DOHH2 (cell line): ENCODE results near the gene ZBTB16.

ENCODE experiments used
- H3F3A ChIP-seq: fragments of 200-600 bp; sonication (generic), shearing (Covaris generic); 2 replicates; pipeline ENCODE4 v1.6.0; 2016; ENCODE audit warnings: antibody characterized with exemption, mild to moderate bottlenecking; ENCODE audit not compliant: control insufficient read depth, insufficient read depth
- H3K27ac ChIP-seq: fragments of 200-600 bp; sonication (generic); 2 replicates; pipeline ENCODE4 v1.5.1; 2014; ENCODE audit warnings: low read depth, mild to moderate bottlenecking, low read length, moderate library complexity
- H3K27me3 ChIP-seq: fragments of 200-600 bp; sonication (generic); 2 replicates; pipeline ENCODE4 v1.6.1; 2014; ENCODE audit warnings: mild to moderate bottlenecking, low read length, mixed read lengths; ENCODE audit not compliant: control insufficient read depth
- H3K36me3 ChIP-seq: fragments of 200-600 bp; sonication (generic); 2 replicates; pipeline ENCODE4 v1.6.1; 2014; ENCODE audit warnings: mild to moderate bottlenecking, low read length, moderate library complexity, mixed read lengths; ENCODE audit not compliant: control insufficient read depth
- H3K4me1 ChIP-seq: fragments of 200-600 bp; sonication (generic); 2 replicates; pipeline ENCODE4 v1.6.1; 2014; ENCODE audit warnings: mild to moderate bottlenecking, low read length, mixed read lengths; ENCODE audit not compliant: control insufficient read depth
- H3K4me2 ChIP-seq: fragments of 200-600 bp; sonication (generic); 2 replicates; pipeline ENCODE4 v1.6.0; 2014; ENCODE audit warnings: mild to moderate bottlenecking, low read length, moderate library complexity
- H3K4me3 ChIP-seq: fragments of 200-600 bp; sonication (generic); 2 replicates; pipeline ENCODE4 v1.5.1; 2014; ENCODE audit warnings: mild to moderate bottlenecking, low read length, mixed read lengths
- H3K79me2 ChIP-seq: fragments of 200-600 bp; sonication (generic); 2 replicates; pipeline ENCODE4 v1.6.1; 2014; ENCODE audit warnings: mild to moderate bottlenecking, low read length, mixed read lengths; ENCODE audit not compliant: control insufficient read depth
- H3K9me2 ChIP-seq: fragments of 200-600 bp; sonication (generic); replicated peaks from 2 replicates; pipeline ENCODE4 v1.6.1; 2014; ENCODE audit warnings: mild to moderate bottlenecking, low read length, mixed read lengths; ENCODE audit not compliant: control insufficient read depth
- H3K9me3 ChIP-seq: fragments of 200-600 bp; sonication (generic); 2 replicates; pipeline ENCODE4 v1.6.1; 2014; ENCODE audit warnings: antibody characterized with exemption, low read length, mixed read lengths; ENCODE audit not compliant: control insufficient read depth, insufficient read depth
- H4K20me1 ChIP-seq: fragments of 200-600 bp; sonication (generic); 2 replicates; pipeline ENCODE4 v1.6.0; 2014; ENCODE audit warnings: low read depth, mild to moderate bottlenecking, antibody characterized with exemption, low read length, moderate library complexity; ENCODE audit not compliant: control insufficient read depth, insufficient read depth
- CTCF ChIP-seq: fragments of 200-600 bp; sonication (generic); IDR thresholded peaks from one replicate; pipeline ENCODE4 v1.5.1; 2014; ENCODE audit warnings: antibody characterized with exemption, mild to moderate bottlenecking, low read depth, low read length; ENCODE audit not compliant: poor library complexity, severe bottlenecking
- EZH2phosphoT487 ChIP-seq: fragments of 200-600 bp; sonication (generic); IDR thresholded peaks from 2 replicates; pipeline ENCODE4 v1.6.1; 2017; ENCODE audit warnings: borderline replicate concordance, mild to moderate bottlenecking, antibody characterized with exemption, low read length, moderate library complexity, mixed read lengths

ZBTB16 gene

GRCh38 chr11:114121804-114122504 is 62.4 kb downstream of the ZBTB16 start:
- Histone ChIP-seq H3K4me1 (no peaks in the 10 kb centered on the region), H3F3A (no peaks in the 10 kb centered on the region), H3K9me3 (no peaks in the 10 kb centered on the region), H3K27ac (no peak overlapping the region), H3K4me2 (no peak overlapping the region), H4K20me1 (no peaks in the 10 kb centered on the region), H3K79me2 (no peaks in the 10 kb centered on the region), H3K9me2 (no peaks in the 10 kb centered on the region), H3K36me3 (no peaks in the 10 kb centered on the region), H3K27me3 (peaks cover 35% of the 10 kb centered on the region), H3K4me3 (no peak overlapping the region)
- TF ChIP-seq EZH2phosphoT487, result no peak
- no peak for TF ChIP-seq CTCF

- H3K27me3 ChIP-seq, result peaks cover 33% of the 10 kb centered on the region
- H3K9me3 ChIP-seq, result no peaks in the 10 kb centered on the region
- H3K36me3 ChIP-seq, result no peaks in the 10 kb centered on the region
- H3K4me3 ChIP-seq, result no peak overlapping the region
- no peak overlapping the region for H3K27ac ChIP-seq
- no peaks in the 10 kb centered on the region for H4K20me1 ChIP-seq
- no peaks in the 10 kb centered on the region for H3K9me2 ChIP-seq
- no peak overlapping the region for H3K4me2 ChIP-seq
- TF ChIP-seq EZH2phosphoT487, result no peak
- TF ChIP-seq CTCF, result no peak
- no peaks in the 10 kb centered on the region for H3K4me1 ChIP-seq
- H3F3A ChIP-seq, result no peaks in the 10 kb centered on the region
- no peaks in the 10 kb centered on the region for H3K79me2 ChIP-seq
Measured at GRCh38 chr11:114122686-114123085, 63.2 kb downstream of the ZBTB16 start.

DNA sequence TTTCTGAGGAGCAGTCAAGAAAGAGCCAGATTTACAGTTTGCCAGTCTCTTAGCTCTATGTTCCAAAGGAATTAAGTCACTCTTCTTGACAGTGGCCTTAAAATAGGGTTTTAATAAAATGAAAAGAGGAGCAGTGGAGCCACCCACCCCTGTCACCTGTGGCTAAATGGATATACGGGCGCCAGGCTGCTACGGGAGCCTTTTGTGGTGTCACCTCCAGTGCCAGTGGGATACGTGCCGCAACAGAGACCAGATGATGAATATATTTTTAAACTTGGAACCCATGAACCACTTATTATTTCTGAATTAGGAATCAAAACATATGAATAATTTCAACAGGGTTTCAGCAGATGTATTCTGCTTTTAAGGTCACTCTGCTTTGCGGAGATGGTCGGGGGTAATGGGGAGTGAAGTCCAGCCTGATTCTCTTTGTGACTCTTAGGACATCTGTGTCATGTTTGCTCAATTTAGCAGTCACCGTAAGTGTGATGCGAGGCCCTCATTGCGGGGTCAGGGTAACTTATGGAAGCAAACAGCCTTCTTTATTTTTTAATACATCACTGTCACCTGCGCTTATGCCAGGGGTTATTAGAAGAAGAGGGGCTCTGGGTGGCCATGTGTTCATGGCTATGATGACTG is 64.3 kb downstream of the ZBTB16 start:
- Histone ChIP-seq H3K9me2 (no peaks in the 10 kb centered on the region), H3K36me3 (no peaks in the 10 kb centered on the region), H3K4me2 (no peak overlapping the region), H3K9me3 (no peaks in the 10 kb centered on the region), H4K20me1 (no peaks in the 10 kb centered on the region), H3K27ac (no peak overlapping the region), H3K79me2 (no peaks in the 10 kb centered on the region), H3F3A (no peaks in the 10 kb centered on the region), H3K4me1 (no peaks in the 10 kb centered on the region), H3K4me3 (no peak overlapping the region), H3K27me3 (peaks cover 37% of the 10 kb centered on the region)
- TF ChIP-seq CTCF (no peak), EZH2phosphoT487 (no peak)
